Uterus (tissue), 4 donors: ENCODE results near the gene GATA3. TPM values are rescaled to one million over a fixed set of nuclear protein-coding genes. Genes with fewer than 3 reads are reported as not detected.
A peak's percentile ranks its signal among the peaks of the same experiment; 100 is the strongest.

Source experiments
- DNase-seq, 2 donors: peaks; one replicate each; pipeline ENCODE4 v3.0.0-alpha.2; 2019 to 2020
- H3K27ac ChIP-seq, 2 donors: fragments of 200-600 bp; sonication (generic); 1 replicate in 1 of 2; 2 replicates in 1 of 2; pipeline ENCODE4 v1.5.1; 2016 to 2018
- H3K27me3 ChIP-seq, 2 donors: fragments of 200-600 bp; sonication (generic); one replicate each; pipeline ENCODE4 v1.5.1; 2018 to 2019; ENCODE audit warnings: control low read depth in 1 of 2
- H3K36me3 ChIP-seq, 2 donors: fragments of 200-600 bp; sonication (generic); one replicate each; pipeline ENCODE4 v1.5.1; 2019; ENCODE audit warnings: control low read depth in 1 of 2
- H3K4me1 ChIP-seq, 2 donors: fragments of 200-600 bp; sonication (generic); one replicate each; pipeline ENCODE4 v1.5.1; 2018 to 2019; ENCODE audit warnings: control low read depth in 1 of 2
- H3K4me3 ChIP-seq, 2 donors: fragments of 200-600 bp; sonication (generic); 1 replicate in 1 of 2; 2 replicates in 1 of 2; pipeline ENCODE4 v1.5.1; 2018 to 2019; ENCODE audit warnings: mild to moderate bottlenecking in 1 of 2
- H3K9me3 ChIP-seq, 2 donors: fragments of 200-600 bp; sonication (generic); one replicate each; pipeline ENCODE4 v1.5.1; 2019; ENCODE audit warnings: control low read depth in 1 of 2
- POLR2A ChIP-seq, 2 donors: fragments of 450-650 bp; IDR thresholded peaks; one replicate each; pipeline ENCODE4 v1.6.1; 2016; ENCODE audit warnings: antibody characterized with exemption in 2 of 2, mild to moderate bottlenecking in 1 of 2, moderate library complexity in 1 of 2
- intact Hi-C: fragments of 100-400 bp; cut with DNase I; formaldehyde crosslinking; loops from one replicate; pipeline ENCODE4 v1.15.1; 2023; ENCODE audit warnings: low total_unique reads
- total RNA-seq, 4 donors: library from RNA; depleted of rRNA in 3 of 4; stranded (reverse); fragments of >200 nt in 3 of 4; gene quantifications; one replicate each; pipeline versions ENCODE4 v1.1.0 to v1.2.4, GENCODE V29; 2014 to 2023
- TF ChIP-seq, protein P1 (sequence below), 4 experiments: fragments of 200-600 bp in 2 of 4; fragments of 450-650 bp in 2 of 4; sonication (generic) in 2 of 4; IDR thresholded peaks; one replicate each; pipeline ENCODE4 v1.5.1; 2016 to 2019; ENCODE audit warnings: antibody characterized with exemption in 4 of 4, mild to moderate bottlenecking in 2 of 4, moderate library complexity in 1 of 4
- donor health status: DM: yes; HTN: yes; CAD: no.

The GATA3 gene
- total RNA-seq, 4 donors from 2014 or later = 0.28 to 2.1 TPM; not detected in 2

DNA sequence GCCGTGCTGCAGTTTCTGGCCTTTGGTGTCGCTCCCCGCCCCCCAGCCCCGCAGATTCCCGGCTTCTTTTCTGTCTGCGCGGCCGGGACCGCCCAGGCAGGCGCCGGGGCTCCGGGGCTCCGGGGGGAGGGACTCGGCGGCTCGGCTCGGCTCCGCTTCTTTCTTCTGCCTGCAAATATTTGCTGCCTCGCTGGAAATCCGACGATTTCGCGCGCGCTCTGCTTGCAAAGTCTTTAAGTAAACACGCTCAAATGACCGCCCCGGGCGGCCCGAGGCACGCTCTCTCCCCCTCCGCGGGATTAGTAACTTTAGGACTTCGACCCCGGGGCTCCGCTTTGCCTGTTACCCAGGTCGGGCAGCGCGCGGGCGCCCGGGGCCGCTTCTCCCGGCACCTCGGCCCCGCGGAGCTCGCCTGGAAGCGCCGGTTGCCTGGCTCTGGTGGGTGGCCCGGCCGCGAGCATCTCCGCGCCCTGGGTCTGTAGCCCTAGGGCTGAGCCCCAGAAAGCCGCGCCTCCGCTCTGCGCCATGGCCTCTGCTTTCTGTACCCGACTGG, 3.9 kb upstream of the GATA3 start:
- DNase-seq = no peak
- Histone ChIP-seq H3K27me3 (peaks cover 36 to 65% of the 10 kb centered on the region in 2 donors), H3K4me3 (peak overlapping the region in 1 of 2 donors; percentile 22), H3K9me3 (no peaks in the 10 kb centered on the region), H3K4me1 (peaks cover 0 to 31% of the 10 kb centered on the region in 2 donors), H3K36me3 (no peaks in the 10 kb centered on the region), H3K27ac (no peak overlapping the region)
- TF ChIP-seq POLR2A (IDR thresholded peaks at IDR 0.05) = no peak
- TF ChIP-seq, protein P1, sequence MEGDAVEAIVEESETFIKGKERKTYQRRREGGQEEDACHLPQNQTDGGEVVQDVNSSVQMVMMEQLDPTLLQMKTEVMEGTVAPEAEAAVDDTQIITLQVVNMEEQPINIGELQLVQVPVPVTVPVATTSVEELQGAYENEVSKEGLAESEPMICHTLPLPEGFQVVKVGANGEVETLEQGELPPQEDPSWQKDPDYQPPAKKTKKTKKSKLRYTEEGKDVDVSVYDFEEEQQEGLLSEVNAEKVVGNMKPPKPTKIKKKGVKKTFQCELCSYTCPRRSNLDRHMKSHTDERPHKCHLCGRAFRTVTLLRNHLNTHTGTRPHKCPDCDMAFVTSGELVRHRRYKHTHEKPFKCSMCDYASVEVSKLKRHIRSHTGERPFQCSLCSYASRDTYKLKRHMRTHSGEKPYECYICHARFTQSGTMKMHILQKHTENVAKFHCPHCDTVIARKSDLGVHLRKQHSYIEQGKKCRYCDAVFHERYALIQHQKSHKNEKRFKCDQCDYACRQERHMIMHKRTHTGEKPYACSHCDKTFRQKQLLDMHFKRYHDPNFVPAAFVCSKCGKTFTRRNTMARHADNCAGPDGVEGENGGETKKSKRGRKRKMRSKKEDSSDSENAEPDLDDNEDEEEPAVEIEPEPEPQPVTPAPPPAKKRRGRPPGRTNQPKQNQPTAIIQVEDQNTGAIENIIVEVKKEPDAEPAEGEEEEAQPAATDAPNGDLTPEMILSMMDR (IDR thresholded peaks at IDR 0.05) = no peak
- intact Hi-C loops = no loop called here

DNA sequence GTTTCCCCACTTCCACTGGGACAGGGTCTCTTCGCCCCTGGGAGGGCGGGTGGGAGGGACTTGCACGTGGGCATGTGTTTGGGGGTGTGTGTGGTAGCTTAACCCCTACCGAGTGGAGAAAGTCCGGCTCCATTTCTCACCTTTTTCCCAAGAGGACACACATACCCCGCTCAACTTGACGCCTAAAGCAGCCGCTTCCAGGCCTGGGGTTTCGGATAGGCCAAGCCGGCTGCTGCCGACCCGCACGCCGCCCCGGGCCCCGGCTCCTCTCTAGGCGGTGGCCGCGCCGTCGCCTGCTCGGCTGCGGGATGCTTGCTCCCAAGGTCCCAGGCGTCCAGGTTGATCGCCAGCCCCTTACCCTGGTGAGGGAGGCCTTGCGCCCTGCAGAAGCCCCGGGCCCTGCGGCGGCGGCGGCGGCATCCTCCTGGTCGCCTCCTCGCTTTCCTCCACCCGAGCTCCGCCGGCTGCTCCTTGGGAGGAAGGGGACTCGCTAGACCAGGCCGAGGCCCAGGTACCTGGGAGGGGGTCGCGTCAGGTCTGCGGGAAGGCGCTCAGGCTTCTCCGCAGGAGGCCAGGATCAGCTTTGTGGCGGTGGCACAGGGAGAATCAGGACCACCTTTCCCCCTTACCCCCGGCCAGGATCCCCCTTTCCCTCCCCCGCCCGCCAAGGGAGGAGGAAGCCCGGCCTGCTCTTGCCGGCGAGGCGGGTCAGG, 3.2 kb upstream of the GATA3 start:
- intact Hi-C loops = no loop called here

DNA sequence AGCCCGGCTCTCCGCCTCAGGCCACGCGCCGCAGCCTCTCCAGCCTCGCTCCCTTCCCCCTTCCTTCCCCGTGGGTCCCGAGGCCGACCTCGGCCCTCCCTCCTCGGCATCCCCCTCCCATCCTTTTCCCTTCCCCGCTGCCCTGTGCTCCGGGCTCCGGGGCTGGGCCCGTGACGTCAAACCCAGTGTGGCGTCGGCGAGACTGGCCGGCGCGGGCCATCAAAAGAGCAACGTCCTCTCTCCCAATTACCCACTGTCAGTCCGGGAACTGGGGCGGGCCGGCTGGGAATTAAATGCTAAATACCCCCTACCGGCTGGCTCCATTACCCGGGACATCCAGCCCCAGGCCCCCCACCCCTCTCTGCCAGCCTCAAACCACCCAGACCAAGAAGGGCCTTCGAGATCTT, 2.6 kb upstream of the GATA3 start:
- TF ChIP-seq, protein P1 (IDR thresholded peaks at IDR 0.05) = no peak
- TF ChIP-seq POLR2A (IDR thresholded peaks at IDR 0.05) = no peak
- H3K9me3 ChIP-seq = no peaks in the 10 kb centered on the region
- intact Hi-C loops = no loop called here
- no peak for DNase-seq
- peaks cover 38 to 53% of the 10 kb centered on the region in 2 donors for H3K27me3 ChIP-seq
- H3K4me3 ChIP-seq = no peak overlapping the region
- H3K4me1 ChIP-seq = peaks cover 0 to 31% of the 10 kb centered on the region in 2 donors
- no peaks in the 10 kb centered on the region for H3K36me3 ChIP-seq
- no peak overlapping the region for H3K27ac ChIP-seq

More for the DNA sequence above, 3.2 kb upstream of the GATA3 start:
- Histone ChIP-seq H3K4me3 (no peak overlapping the region), H3K4me1 (peaks cover 0 to 31% of the 10 kb centered on the region in 2 donors), H3K27me3 (peaks cover 38 to 59% of the 10 kb centered on the region in 2 donors), H3K9me3 (no peaks in the 10 kb centered on the region), H3K27ac (no peak overlapping the region), H3K36me3 (no peaks in the 10 kb centered on the region)
- no peak for DNase-seq
- TF ChIP-seq, protein P1 (IDR thresholded peaks at IDR 0.05) = no peak
- no peak for TF ChIP-seq POLR2A (IDR thresholded peaks at IDR 0.05)

DNA sequence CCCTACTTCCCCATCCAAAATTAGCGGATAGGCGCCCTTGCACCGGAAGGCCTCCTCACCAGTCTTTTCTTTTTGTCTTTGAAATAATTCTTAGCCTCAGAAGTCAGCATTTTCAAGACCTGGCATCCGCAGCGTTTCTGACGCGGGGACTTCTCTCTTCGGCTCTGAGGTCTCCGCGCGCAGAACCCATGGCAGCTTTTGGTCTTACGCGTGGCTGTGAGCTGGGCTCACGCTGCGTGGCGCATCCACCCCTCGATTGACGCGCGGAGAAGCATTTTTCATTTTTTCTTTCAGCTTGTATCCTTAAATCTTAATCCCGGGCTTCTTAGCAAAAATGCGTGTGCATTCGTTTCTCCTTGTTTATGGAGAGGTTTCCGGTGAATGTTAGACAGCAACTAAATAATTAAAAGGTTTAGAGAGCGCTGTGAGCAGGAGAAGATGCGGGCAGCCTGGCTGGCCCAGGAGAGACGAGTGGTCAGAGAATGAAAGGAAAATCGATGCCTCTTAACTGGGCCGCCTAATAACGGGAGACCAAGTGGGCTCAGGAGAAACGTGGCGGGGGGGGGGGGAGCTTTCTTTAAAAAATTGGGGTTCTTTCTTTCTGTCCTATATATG, 2.0 kb upstream of the GATA3 start:
- DNase-seq = no peak
- H3K27me3 ChIP-seq = peaks cover 38 to 48% of the 10 kb centered on the region in 2 donors
- peaks cover 0 to 31% of the 10 kb centered on the region in 2 donors for H3K4me1 ChIP-seq

More for the DNA sequence above, 2.0 kb upstream of the GATA3 start:
- TF ChIP-seq POLR2A (IDR thresholded peaks at IDR 0.05) = no peak
- TF ChIP-seq, protein P1 (IDR thresholded peaks at IDR 0.05) = no peak
- H3K36me3 ChIP-seq = no peaks in the 10 kb centered on the region
- intact Hi-C loops = no loop called here
- H3K4me3 ChIP-seq = no peak overlapping the region
- H3K9me3 ChIP-seq = no peaks in the 10 kb centered on the region
- no peak overlapping the region for H3K27ac ChIP-seq
